ENCODE data around the gene EME1.
A peak's percentile ranks its signal among the peaks of the same experiment; 100 is the strongest.

The EME1 gene

GRCh38 chr17:50348522-50349242 is 24.3 kb upstream of the EME1 start:
- no peak for DNase-seq (ENCODE audit: low read depth in 2 of 2)

- DNase-seq (ENCODE audit: low read depth in 2 of 2): no peak
Measured at GRCh38 chr17:50349243-50349600, 23.8 kb upstream of the EME1 start.

- DNase-seq (ENCODE audit: low read depth in 2 of 2): no peak
Measured at GRCh38 chr17:50350733-50351132, 22.3 kb upstream of the EME1 start.

DNA sequence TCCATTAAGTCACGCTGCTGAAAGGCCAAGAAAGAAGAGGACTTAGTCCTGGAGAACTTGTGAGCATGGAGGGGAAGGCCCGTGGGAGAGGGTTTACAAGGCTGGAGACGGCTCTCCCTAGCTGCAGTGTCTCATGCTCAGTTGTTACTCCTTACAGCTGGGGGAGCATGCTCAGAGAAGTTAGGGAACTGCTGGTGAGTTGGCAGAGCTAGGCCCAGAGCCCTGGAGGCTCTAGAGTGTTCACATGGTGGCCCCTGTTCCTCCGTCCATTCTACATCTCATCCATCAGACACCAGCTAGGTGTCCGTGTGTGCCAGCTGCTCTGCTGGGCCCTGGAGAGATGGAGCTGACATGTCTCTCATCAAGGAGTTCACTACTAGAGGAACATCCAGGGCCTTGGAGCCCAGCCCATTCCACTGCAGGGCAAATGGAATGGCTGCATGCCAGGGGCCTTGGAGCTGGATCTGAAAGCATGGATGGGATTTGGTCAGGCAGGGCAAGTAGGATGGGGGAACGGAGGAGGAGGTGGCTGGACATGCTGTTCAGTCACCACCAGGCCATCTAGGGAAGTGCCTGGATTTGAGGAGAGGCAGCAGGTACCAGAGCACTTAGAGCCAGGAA is 20.8 kb upstream of the EME1 start:
- DNase-seq (ENCODE audit: low read depth in 2 of 2): no peak

- no peak for DNase-seq (ENCODE audit: low read depth in 2 of 2)
Measured at GRCh38 chr17:50352693-50353599, 20.1 kb upstream of the EME1 start.

DNA sequence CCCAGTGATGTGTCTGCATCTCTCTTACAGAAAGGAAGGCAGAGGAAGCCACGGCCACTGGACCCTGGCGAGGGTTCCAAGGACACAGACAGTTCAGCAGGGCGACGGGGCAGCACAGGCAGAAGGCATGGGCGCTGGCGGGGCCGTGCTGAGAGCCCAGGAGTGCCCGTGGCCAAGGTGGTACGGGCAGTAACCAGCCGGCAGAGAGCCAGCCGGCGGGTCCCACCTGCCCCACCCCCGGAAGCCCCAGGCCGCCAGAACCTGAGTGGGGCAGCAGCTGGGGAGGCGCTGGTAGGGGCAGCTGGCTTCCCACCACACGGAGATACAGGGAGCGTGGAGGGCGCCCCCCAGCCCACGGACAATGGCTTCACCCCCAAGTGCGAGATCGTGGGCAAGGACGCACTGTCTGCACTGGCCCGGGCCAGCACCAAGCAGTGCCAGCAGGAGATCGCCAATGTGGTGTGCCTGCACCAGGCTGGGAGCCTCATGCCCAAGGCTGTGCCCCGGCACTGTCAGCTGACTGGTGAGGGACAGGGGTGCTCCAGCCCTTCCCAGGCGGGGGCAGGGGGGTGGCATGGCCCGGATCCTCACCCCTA is 19.3 kb upstream of the EME1 start:
- no peak for DNase-seq (ENCODE audit: low read depth in 2 of 2)

DNA sequence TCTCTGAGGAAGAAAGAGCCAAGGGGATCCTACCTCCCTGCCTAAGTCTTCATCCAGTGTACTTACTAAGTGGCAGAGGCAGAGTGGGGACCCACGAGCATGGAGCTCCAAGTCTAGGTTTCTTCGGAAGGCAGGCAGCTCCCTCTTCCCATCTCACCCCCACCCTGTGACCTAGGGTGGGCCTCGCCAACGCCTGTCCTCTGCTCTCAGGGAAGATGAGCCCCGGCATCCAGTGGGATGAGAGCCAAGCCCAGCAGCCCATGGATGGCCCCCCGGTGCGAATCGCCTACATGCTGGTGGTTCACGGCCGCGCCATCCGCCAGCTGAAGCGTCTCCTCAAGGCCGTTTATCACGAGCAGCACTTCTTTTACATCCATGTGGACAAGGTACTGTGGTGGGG is 18.8 kb upstream of the EME1 start:
- DNase-seq (ENCODE audit: low read depth in 2 of 2): no peak

GRCh38 chr17:50354776-50355175 is 18.3 kb upstream of the EME1 start:
- no peak for DNase-seq (ENCODE audit: low read depth in 2 of 2)

DNA sequence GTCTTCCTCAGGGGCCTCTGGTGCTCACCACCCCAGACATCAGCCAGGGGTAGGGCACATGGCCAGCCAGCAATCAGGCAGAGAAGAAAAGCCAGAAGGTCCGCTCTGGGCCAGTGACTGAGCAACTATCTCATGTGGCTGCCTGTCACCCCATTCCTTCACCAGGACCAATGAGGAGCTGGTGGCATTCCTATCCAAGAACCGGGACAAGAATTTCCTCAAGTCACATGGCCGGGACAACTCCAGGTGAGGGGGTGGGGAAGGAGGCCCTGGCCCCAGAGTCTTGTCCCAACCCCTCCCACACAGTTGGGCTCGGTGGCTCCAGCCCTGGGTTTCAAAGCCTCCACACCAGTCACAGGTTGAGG is 17.7 kb upstream of the EME1 start:
- DNase-seq (ENCODE audit: low read depth in 2 of 2): no peak

GRCh38 chr17:50355701-50356341 is 17.2 kb upstream of the EME1 start:
- DNase-seq (ENCODE audit: low read depth in 2 of 2): no peak

- no peak for DNase-seq (ENCODE audit: low read depth in 2 of 2)
Measured at GRCh38 chr17:50356418-50356817, 16.6 kb upstream of the EME1 start.

DNA sequence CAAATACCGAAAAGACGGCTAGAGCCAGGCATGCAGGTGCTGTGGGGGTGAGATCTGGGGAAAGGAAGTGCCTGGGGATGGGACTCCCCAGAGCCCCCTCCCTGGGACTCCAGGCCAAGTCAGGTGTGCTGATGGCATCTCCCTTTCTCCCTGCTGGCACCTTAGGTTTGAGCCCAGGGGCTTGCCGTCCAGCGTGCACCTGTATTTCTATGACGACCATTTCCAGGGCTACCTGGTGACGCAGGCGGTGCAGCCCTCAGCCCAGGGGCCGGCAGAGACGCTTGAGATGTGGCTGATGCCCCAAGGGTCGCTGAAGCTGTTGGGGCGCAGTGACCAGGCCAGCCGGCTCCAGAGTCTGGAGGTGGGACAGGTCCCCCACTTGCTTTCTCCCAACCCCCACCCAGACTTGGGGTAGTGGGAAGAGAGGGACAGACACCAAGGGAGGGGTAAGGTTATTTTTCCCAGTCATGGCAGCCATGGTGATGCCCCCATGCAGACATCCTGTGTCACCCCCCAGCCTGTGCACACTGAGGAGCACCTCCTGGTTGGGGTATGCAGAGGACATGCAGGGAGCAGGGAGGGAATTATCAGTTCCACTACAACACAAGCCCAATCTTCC is 16.0 kb upstream of the EME1 start:
- no peak for DNase-seq (ENCODE audit: low read depth in 2 of 2)

DNA sequence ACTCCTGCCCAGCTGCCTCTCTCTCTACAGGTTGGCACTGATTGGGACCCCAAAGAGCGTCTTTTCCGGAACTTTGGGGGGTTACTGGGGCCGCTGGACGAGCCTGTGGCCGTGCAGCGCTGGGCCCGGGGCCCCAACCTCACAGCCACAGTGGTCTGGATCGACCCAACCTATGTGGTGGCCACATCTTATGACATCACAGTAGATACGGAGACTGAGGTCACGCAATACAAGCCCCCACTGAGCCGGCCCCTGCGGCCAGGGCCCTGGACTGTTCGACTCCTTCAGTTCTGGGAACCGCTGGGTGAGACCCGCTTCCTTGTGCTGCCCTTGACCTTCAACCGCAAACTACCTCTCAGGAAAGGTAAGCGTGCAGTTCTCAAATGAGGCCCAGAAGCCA is 14.9 kb upstream of the EME1 start:
- no peak for DNase-seq (ENCODE audit: low read depth in 2 of 2)

- DNase-seq (ENCODE audit: low read depth in 2 of 2): no peak
Measured at GRCh38 chr17:50359005-50359699, 13.9 kb upstream of the EME1 start.

- no peak for DNase-seq (ENCODE audit: low read depth in 2 of 2)
Measured at GRCh38 chr17:50359998-50360461, 13.0 kb upstream of the EME1 start.

DNA sequence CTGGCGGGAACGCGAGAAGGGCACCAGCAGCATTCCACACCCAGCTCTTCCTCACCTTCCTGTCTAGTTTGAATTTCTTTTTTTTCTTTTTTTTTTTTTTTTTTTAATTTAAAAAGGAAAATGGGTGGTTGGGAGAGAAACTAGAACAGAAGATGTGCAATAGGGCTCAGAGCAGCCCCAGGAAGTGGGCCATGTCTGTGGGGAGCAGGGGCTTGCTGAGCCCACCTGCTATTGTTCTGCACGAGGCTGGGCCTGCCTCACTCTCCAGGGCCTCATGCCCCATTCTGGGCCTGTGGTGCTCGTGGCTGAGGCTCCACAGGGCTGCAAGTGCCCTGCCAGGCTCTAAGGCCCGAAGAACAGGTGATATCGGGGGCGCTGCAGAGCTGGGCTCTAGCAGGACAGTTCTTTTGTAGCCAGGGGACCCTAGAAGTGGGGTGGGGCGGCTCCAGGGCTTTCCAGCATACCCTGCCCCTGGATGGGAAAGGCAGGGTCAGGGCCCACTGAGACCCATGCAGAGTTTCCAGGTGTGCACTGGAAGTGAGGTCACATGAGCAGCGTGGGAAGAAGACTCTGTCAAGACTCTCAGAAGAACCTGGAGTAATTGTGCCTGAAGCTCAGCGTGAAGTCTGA is 12.4 kb upstream of the EME1 start:
- no peak for DNase-seq (ENCODE audit: low read depth in 2 of 2)

DNA sequence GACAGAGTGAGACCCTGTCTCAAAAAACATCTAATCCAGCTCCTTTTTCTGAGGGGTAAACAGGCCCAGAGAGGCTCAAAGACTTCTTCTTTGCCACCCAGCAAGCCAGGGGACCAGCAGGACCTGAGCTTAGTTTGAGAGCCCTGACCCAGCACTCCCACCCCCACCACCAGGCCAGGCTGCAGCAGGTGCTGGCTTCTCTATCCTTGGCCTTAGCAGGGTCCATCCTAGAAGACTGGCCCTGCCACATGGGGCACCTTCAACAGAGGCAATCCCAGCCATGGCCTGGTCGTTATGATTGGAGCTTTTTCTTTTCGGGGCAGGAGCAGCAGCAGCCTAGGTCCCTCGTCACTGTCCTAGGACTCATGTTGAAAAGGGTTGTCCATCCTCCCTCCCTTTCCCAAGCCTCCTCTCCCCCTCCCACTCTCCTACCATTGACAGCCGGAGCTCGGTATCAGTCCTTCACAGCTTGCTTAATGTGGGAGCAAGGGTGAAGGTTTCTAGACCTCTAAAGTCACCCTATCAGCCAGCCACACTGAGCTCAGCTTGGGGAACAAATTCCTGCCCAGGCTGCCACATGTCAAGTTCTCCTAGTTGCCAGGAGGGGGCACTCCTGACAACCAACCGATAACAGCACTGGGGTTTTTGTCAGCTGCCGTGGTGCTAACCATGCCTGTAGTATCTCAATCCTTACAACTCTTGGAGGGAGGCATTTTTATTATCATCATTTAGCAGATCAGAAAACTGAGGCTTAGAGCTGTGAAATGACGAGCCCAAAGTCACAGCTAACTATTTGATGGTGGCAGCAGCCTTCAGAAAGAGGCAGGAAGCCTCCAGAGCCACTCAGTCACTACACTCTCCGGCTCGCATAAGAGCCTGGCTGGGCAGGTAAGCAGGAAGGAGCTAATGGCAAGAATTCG is 11.2 kb upstream of the EME1 start:
- peak in 1 of 2 donors; percentile 31 for DNase-seq (ENCODE audit: low read depth in 2 of 2)

DNA sequence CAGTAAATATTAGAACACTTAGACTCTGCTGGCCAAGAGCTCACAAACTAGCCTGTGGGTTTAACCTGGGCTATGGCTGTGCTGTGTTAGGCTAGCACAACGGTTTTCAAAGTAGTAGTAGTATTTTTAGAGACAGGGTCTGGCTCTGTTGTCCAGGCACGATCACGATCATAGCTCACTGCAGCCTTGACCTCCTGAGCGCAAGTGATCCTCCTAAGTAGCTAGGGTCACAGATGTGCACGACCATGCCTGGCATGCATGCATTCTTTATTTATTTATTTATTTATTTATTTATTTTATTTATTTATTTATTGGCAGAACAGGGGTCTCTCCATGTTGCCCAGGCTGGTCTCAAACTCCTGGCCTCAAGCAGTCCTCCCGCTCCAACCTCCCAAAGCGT is 10.4 kb upstream of the EME1 start:
- no peak for DNase-seq (ENCODE audit: low read depth in 2 of 2)

All from stimulated activated CD8-positive, alpha-beta memory T cell treated with anti-CD3 and anti-CD28 coated beads, Interleukin-2, amount 100 ng/mL, for 1 hour (primary cell).